Bronchial epithelial cell (primary cell): ENCODE measurements around the gene DPF1. TPM values are rescaled to one million over a fixed set of nuclear protein-coding genes. Genes with fewer than 3 reads are reported as not detected.

Experiments used
- DNase-seq: peaks from one replicate; pipeline ENCODE4 v3.0.0-alpha.2; 2010; ENCODE audit warnings: low read depth
- FAIRE-seq: peaks from 2 replicates; lab custom pipeline; 2011; peaks lifted over from hg19 to GRCh38; lab: Jason Lieb, UNC
- H3K27me3 ChIP-seq: 2 replicates; pipeline ENCODE4 v1.5.1; 2011; ENCODE audit warnings: low read length; ENCODE audit not compliant: control insufficient read depth, insufficient read depth
- H3K36me3 ChIP-seq: 2 replicates; pipeline ENCODE4 v1.5.1; 2011; ENCODE audit warnings: low read length; ENCODE audit not compliant: control insufficient read depth, insufficient read depth
- H3K4me3 ChIP-seq: 2 replicates; pipeline ENCODE4 v1.5.1; 2011; ENCODE audit warnings: mild to moderate bottlenecking, low read depth, low read length, control low read depth
- total RNA-seq: library from RNA; depleted of rRNA; stranded (reverse); fragments of >200 nt; gene quantifications from 2 replicates; pipeline ENCODE4 v1.2.1, GENCODE V29; 2014
- TF ChIP-seq, protein P1 (sequence below): IDR thresholded peaks from 2 replicates; pipeline ENCODE4 v1.5.1; 2011; ENCODE audit warnings: mild to moderate bottlenecking, moderate library complexity, low read length, control low read depth, inconsistent platforms; ENCODE audit not compliant: insufficient read depth, severe bottlenecking

The DPF1 gene
- total RNA-seq, 1 donor from 2014 or later: not detected

DNA sequence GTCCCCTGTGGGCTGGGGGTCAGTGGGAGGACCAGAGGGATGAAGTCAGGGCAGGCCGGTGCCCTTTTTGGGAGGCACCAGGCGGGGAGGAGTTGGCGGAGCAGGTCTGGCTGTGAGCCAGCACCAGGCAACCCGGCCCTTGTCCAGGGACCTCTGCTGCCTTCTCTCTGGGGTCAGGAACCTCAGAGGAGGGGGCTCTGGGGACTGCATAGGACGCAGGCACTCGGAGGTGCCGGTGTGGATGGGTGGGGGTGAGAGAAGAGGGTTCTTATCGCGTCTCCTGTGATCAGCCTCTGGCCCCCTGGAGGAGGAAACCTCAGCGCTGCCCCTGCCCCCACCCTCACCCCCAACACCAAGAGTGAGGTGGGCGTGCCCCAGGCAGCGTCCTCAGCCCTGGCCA is 16.5 kb downstream of the DPF1 start:
- TF ChIP-seq, protein P1, sequence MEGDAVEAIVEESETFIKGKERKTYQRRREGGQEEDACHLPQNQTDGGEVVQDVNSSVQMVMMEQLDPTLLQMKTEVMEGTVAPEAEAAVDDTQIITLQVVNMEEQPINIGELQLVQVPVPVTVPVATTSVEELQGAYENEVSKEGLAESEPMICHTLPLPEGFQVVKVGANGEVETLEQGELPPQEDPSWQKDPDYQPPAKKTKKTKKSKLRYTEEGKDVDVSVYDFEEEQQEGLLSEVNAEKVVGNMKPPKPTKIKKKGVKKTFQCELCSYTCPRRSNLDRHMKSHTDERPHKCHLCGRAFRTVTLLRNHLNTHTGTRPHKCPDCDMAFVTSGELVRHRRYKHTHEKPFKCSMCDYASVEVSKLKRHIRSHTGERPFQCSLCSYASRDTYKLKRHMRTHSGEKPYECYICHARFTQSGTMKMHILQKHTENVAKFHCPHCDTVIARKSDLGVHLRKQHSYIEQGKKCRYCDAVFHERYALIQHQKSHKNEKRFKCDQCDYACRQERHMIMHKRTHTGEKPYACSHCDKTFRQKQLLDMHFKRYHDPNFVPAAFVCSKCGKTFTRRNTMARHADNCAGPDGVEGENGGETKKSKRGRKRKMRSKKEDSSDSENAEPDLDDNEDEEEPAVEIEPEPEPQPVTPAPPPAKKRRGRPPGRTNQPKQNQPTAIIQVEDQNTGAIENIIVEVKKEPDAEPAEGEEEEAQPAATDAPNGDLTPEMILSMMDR: no peak
- Histone ChIP-seq H3K4me3 (no peak overlapping the region), H3K27me3 (peaks cover 8% of the 10 kb centered on the region), H3K36me3 (peaks cover 3% of the 10 kb centered on the region)
- FAIRE-seq: no peak
- DNase-seq: no peak

DNA sequence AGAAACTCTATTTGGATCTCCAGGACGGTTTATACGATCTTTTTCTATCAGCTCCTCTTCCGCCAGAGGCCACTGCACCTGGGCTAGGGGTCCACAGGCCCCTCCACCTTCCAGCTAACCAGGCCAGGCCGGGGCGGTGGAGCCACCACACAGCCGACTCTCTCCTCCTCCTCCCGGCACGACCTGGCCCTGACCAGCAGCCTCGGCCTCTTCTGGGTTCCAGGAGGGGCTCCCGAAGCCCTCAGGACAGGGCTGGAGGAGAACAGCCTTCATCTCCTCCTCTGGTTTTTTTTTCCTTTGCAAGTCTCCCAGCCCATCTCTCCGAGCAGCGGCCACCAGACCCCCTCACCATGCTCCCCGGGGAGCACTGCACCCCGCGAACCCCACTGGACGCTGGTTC is 17.1 kb downstream of the DPF1 start:
- DNase-seq: no peak
- FAIRE-seq: no peak
- no peak overlapping the region for H3K4me3 ChIP-seq
- H3K36me3 ChIP-seq: peaks cover 3% of the 10 kb centered on the region
- TF ChIP-seq, protein P1: no peak
- peaks cover 8% of the 10 kb centered on the region for H3K27me3 ChIP-seq

DNA sequence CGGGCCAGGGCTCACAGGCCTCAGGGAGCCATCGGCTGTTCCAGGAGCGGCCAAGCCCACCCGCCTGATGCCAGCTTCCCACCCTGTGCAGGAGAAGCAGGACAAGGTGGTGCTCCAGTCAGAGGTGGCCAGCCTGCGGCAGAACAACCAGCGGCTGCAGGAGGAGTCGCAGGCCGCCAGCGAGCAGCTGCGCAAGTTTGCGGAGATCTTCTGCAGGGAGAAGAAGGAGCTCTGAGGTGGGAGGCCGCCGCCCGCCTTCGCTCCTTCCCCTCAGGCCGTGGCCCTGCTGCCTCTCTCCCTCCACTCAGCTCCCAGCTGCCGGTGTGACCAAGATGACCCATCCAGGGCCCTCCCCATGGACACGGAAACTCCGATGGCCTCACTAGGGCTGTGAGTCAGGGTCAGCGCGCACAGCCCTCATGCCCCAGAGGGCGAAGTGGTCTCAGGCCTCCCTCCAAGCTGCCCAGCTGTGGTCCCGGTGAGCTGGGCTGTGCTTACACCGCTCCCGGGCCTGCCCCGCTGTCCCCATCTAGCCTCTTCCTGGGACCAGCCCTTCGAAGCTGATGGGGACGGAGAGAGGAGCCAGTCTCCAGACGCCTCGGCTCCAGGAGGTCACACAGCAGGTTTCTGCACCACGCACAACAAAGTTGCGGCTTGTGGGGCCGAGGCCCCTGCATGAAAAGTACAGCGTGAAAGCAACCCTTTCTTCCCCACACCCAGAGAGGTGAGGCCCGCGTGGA is 17.8 kb downstream of the DPF1 start:
- Histone ChIP-seq H3K27me3 (peaks cover 8% of the 10 kb centered on the region), H3K36me3 (peaks cover 5% of the 10 kb centered on the region), H3K4me3 (no peak overlapping the region)
- no peak for DNase-seq
- TF ChIP-seq, protein P1: no peak
- no peak for FAIRE-seq

DNA sequence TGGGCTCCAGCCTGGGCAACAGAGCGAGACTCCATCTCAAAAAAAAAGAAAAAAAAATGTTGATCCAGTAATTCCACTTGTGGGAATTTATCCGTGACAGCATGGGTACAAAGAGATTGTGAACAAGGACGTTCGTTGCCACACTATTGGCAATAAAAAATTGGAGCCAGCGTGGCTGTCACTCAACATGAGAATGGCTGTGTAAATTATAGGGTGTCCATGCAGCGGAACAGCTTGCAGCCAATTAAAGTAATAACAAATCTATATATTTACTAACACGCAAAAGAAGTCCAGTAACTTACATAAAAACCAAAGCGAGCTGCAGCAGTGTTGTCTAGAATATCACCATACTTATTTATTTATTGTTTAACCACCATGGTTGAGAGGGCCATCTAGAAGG is 19.3 kb downstream of the DPF1 start:
- H3K36me3 ChIP-seq: peaks cover 5% of the 10 kb centered on the region
- DNase-seq: no peak
- no peak overlapping the region for H3K4me3 ChIP-seq
- FAIRE-seq: no peak
- H3K27me3 ChIP-seq: peaks cover 3% of the 10 kb centered on the region
- TF ChIP-seq, protein P1: no peak

DNA sequence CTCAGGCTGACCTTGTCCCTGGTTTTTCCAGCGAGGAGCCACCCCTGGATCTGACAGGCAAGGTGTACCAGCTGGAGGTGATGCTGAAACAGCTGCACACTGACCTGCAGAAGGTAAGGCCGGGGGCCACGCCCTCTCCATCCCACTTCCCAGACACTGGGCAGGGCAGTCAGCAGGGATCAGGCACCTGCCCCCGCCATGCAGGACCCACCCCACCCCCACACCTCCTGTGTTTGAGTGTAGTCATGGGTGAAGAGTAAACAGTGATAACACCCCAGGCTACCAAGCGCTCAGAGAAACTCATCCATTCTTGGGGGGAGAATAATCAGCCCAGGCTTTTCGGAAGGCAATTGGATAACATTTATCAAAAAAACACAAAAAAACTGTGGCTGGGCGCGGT is 19.9 kb downstream of the DPF1 start:
- no peak overlapping the region for H3K4me3 ChIP-seq
- TF ChIP-seq, protein P1: no peak
- peaks cover 5% of the 10 kb centered on the region for H3K36me3 ChIP-seq
- DNase-seq (no peak), FAIRE-seq (no peak)
- peaks cover under 1% of the 10 kb centered on the region for H3K27me3 ChIP-seq

DNA sequence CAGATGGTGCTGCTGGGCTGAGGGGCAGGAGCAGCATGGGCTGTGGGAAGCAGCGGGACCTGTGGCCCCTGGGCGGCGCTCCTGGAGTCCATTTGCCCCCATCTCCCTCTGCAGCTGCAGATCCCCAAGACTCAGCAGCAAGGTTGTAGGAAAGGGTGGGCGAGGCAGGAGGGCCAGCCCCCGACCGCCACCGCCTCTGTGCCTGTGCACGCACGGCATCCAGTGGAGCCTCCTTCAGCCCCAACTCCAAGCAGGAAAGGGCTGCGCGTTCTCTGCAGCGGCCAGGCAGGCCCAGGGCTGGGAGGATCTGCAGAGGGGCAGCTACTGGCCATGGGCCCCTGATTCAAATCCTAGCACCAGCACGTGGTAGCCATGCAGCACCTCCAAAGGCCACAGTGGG is 20.8 kb downstream of the DPF1 start:
- FAIRE-seq: no peak
- no peak overlapping the region for H3K4me3 ChIP-seq
- no peak for DNase-seq
- H3K27me3 ChIP-seq: no peaks in the 10 kb centered on the region
- TF ChIP-seq, protein P1: no peak
- peaks cover 8% of the 10 kb centered on the region for H3K36me3 ChIP-seq
